ENCODE results near the gene ATP6V0A1.
"Not testable (repeated sequence)": the region's sequence is repeated elsewhere in the genome, so short reads cannot be mapped to it uniquely, and the experiment has no call there.

ATP6V0A1 gene

GRCh38 chr17:42544874-42545283 is 86.2 kb downstream of the ATP6V0A1 start:
- DNase-seq (ENCODE audit: extremely low spot score), result no peak
- ChIA-PET POLR2A (interaction anchor here (1.1 to 4.3 kb wide), 2 partner anchors 9 to 10 kb away, joined by 7 to 28 read pairs; partner anchors contain the start of gene NAGLU), CTCF (no interaction called here)
- no peak for TF ChIP-seq LEF1 (IDR thresholded peaks at IDR 0.05; ENCODE audit: borderline replicate concordance)
- no peak for TF ChIP-seq SUZ12 (IDR thresholded peaks at IDR 0.05)
- no peak for TF ChIP-seq NFRKB (IDR thresholded peaks at IDR 0.05)
- TF ChIP-seq HDGF (IDR thresholded peaks at IDR 0.05; ENCODE audit: borderline replicate concordance), result no peak
- TF ChIP-seq FOXM1 (IDR thresholded peaks at IDR 0.05; ENCODE audit: borderline replicate concordance), result no peak
- TF ChIP-seq TARDBP (IDR thresholded peaks at IDR 0.05), result no peak
- no peak for TF ChIP-seq FOXA1 (IDR thresholded peaks at IDR 0.05)
- TF ChIP-seq ELF4 (IDR thresholded peaks at IDR 0.05), result no peak
- TF ChIP-seq PKNOX1 (IDR thresholded peaks at IDR 0.05), result no peak
- no peak for TF ChIP-seq L3MBTL2 (conservative IDR thresholded peaks at IDR 0.05)
- no peak for TF ChIP-seq ZNF384 (IDR thresholded peaks at IDR 0.05)
- no peak for TF ChIP-seq BHLHE40 (IDR thresholded peaks at IDR 0.05; ENCODE audit: borderline replicate concordance)
- TF ChIP-seq SP1 (IDR thresholded peaks at IDR 0.05), result no peak
- no peak for TF ChIP-seq ARNT (IDR thresholded peaks at IDR 0.05)
- no peak for TF ChIP-seq FOXK2 (IDR thresholded peaks at IDR 0.05)
- no peak for TF ChIP-seq CTBP1 (IDR thresholded peaks at IDR 0.05; ENCODE audit: borderline replicate concordance)

GRCh38 chr17:42545755-42546505 is 87.3 kb downstream of the ATP6V0A1 start:
- DNase-seq (ENCODE audit: extremely low spot score); CTCF ChIA-PET: not testable (repeated sequence)
- POLR2A ChIA-PET, result interaction anchor here (1.0 to 4.3 kb wide), 3 partner anchors 9 to 10 kb away, joined by 3 to 28 read pairs (median 7); partner anchors contain the start of gene NAGLU

- POLR2A ChIA-PET, result interaction anchor here (1.0 to 4.3 kb wide), 3 partner anchors 8 to 132 kb away, joined by 3 to 28 read pairs (median 3); partner anchors contain the start of gene NAGLU
- CTCF ChIA-PET, result no interaction called here
- DNase-seq (ENCODE audit: extremely low spot score), result no peak
- TF ChIP-seq L3MBTL2 (conservative IDR thresholded peaks at IDR 0.05) (no peak), TARDBP (IDR thresholded peaks at IDR 0.05) (no peak), ELF4 (IDR thresholded peaks at IDR 0.05) (no peak), NFRKB (IDR thresholded peaks at IDR 0.05) (no peak), FOXK2 (IDR thresholded peaks at IDR 0.05) (no peak), CTBP1 (IDR thresholded peaks at IDR 0.05; ENCODE audit: borderline replicate concordance) (no peak)
Measured at GRCh38 chr17:42547001-42547461, 88.4 kb downstream of the ATP6V0A1 start.

- TF ChIP-seq PKNOX1 (IDR thresholded peaks at IDR 0.05) (no peak), ZNF384 (IDR thresholded peaks at IDR 0.05) (no peak), SP1 (IDR thresholded peaks at IDR 0.05) (no peak), NFRKB (IDR thresholded peaks at IDR 0.05) (no peak), FOXK2 (IDR thresholded peaks at IDR 0.05) (no peak), L3MBTL2 (conservative IDR thresholded peaks at IDR 0.05) (no peak), TARDBP (IDR thresholded peaks at IDR 0.05) (no peak)
- no peak for DNase-seq (ENCODE audit: extremely low spot score)
- ChIA-PET CTCF (interaction anchor here (0.6 to 0.9 kb wide), 2 partner anchors 12 to 136 kb away, joined by 3 read pairs; no protein-coding TSS in a partner anchor), POLR2A (interaction anchor here (1.4 to 4.3 kb wide), 2 partner anchors 12 to 132 kb away, joined by 3 to 28 read pairs; partner anchors contain the start of gene NAGLU)
Measured at GRCh38 chr17:42547698-42548069, 89.0 kb downstream of the ATP6V0A1 start.

GRCh38 chr17:42548070-42548837 is 89.6 kb downstream of the ATP6V0A1 start:
- POLR2A ChIA-PET, result interaction anchor here (1.4 to 4.3 kb wide), 2 partner anchors 12 to 131 kb away, joined by 3 to 28 read pairs; partner anchors contain the start of gene NAGLU
- CTCF ChIA-PET, result interaction anchor here (0.6 to 1.1 kb wide), 4 partner anchors 11 to 278 kb away, joined by 3 read pairs; partner anchors contain the start of gene NAGLU
- no peak for DNase-seq (ENCODE audit: extremely low spot score)
- TF ChIP-seq ARNT (IDR thresholded peaks at IDR 0.05) (no peak), L3MBTL2 (conservative IDR thresholded peaks at IDR 0.05) (no peak), LEF1 (IDR thresholded peaks at IDR 0.05; ENCODE audit: borderline replicate concordance) (no peak), HDGF (IDR thresholded peaks at IDR 0.05; ENCODE audit: borderline replicate concordance) (no peak), PKNOX1 (IDR thresholded peaks at IDR 0.05) (no peak), SP1 (IDR thresholded peaks at IDR 0.05) (no peak), ELF4 (IDR thresholded peaks at IDR 0.05) (no peak), BHLHE40 (IDR thresholded peaks at IDR 0.05; ENCODE audit: borderline replicate concordance) (no peak), FOXM1 (IDR thresholded peaks at IDR 0.05; ENCODE audit: borderline replicate concordance) (no peak), FOXK2 (IDR thresholded peaks at IDR 0.05) (no peak), FOXA1 (IDR thresholded peaks at IDR 0.05) (no peak), CTBP1 (IDR thresholded peaks at IDR 0.05; ENCODE audit: borderline replicate concordance) (no peak)

All from HEK293T (cell line).